IMR-90 (cell line): Measurements from ENCODE around the gene KCNQ1. TPM values are rescaled to one million over a fixed set of nuclear protein-coding genes. Genes with fewer than 3 reads are reported as not detected.
"Not testable (repeated sequence)": the region's sequence is repeated elsewhere in the genome, so short reads cannot be mapped to it uniquely, and the experiment has no call there.

Experiments used
- ATAC-seq: fragments of 200-7000 bp; cut with Tn5 transposase; 2 replicates; pipeline ENCODE4 v1.9.1; 2020; ENCODE audit warnings: low read depth, mild to moderate bottlenecking, moderate library complexity
- BruUV-seq: library from RNA; stranded (reverse); fragments of 400-500 nt; replicated peaks from 2 replicates; lab custom pipeline; 2021; lab: Mats Ljungman, UMichigan
- CTCF ChIA-PET: fragments of 300-600 bp; formaldehyde crosslinking; extraction: SDS; loops from one replicate; lab custom pipeline; 2021; ENCODE audit warnings: antibody characterized with exemption; lab: Yijun Ruan, JAX
- POLR2A ChIA-PET: fragments of 300-600 bp; sonication (Branson Sonifier 250); formaldehyde crosslinking; loops from one replicate; lab custom pipeline; 2022; ENCODE audit warnings: antibody characterized with exemption; ENCODE audit not compliant: unreplicated experiment; lab: Charles Lee
- DNase-seq: peaks from one replicate; pipeline ENCODE4 v3.0.0; 2013
- H2AFZ ChIP-seq: replicated peaks from 2 replicates; pipeline ENCODE3; 2013; ENCODE audit warnings: low read length, mild to moderate bottlenecking; ENCODE audit not compliant: poor library complexity
- H2AK5ac ChIP-seq: 2 replicates; pipeline ENCODE4 v1.6.1; 2013; ENCODE audit warnings: low read depth, low read length, inconsistent platforms
- H2AK9ac ChIP-seq: replicated peaks from 2 replicates; pipeline ENCODE3; 2013; ENCODE audit warnings: mild to moderate bottlenecking, low read depth, low read length, moderate library complexity; ENCODE audit not compliant: poor library complexity
- H2BK120ac ChIP-seq: 2 replicates; pipeline ENCODE4 v1.6.1; 2013; ENCODE audit warnings: low read depth, low read length, inconsistent platforms
- H2BK15ac ChIP-seq: 3 replicates; pipeline ENCODE4 v1.6.1; 2013; ENCODE audit warnings: low read depth, low read length, inconsistent platforms
- H2BK20ac ChIP-seq: 2 replicates; pipeline ENCODE4 v1.6.1; 2013; ENCODE audit warnings: low read depth, mild to moderate bottlenecking, inconsistent platforms, low read length, moderate library complexity
- H2BK5ac ChIP-seq: 2 replicates; pipeline ENCODE4 v1.6.1; 2013; ENCODE audit warnings: mild to moderate bottlenecking, low read depth, low read length, inconsistent platforms; ENCODE audit not compliant: poor library complexity, severe bottlenecking
- H3K14ac ChIP-seq: replicated peaks from 2 replicates; pipeline ENCODE4 v1.6.1; 2013; ENCODE audit warnings: low read depth, low read length, inconsistent platforms
- H3K18ac ChIP-seq: 2 replicates; pipeline ENCODE4 v1.6.1; 2013; ENCODE audit warnings: low read depth, low read length, control low read depth
- H3K23ac ChIP-seq: 2 replicates; pipeline ENCODE4 v1.6.1; 2013; ENCODE audit warnings: low read depth, low read length, inconsistent platforms
- H3K27ac ChIP-seq: 2 replicates; pipeline ENCODE4 v1.5.1; 2013; ENCODE audit warnings: mild to moderate bottlenecking, control low read depth, low read length; ENCODE audit not compliant: insufficient read depth
- H3K27me3 ChIP-seq: 2 replicates; pipeline ENCODE4 v1.6.1; 2013; ENCODE audit warnings: low read length; ENCODE audit not compliant: control insufficient read depth, insufficient read depth
- H3K36me3 ChIP-seq: 2 replicates; pipeline ENCODE4 v1.6.1; 2013; ENCODE audit warnings: low read length, mixed read lengths; ENCODE audit not compliant: control insufficient read depth, insufficient read depth
- H3K4ac ChIP-seq: 2 replicates; pipeline ENCODE4 v1.6.1; 2013; ENCODE audit warnings: low read depth, low read length, inconsistent platforms
- H3K4me1 ChIP-seq: 2 replicates; pipeline ENCODE4 v1.6.1; 2013; ENCODE audit warnings: low read length, mixed read lengths; ENCODE audit not compliant: control insufficient read depth, insufficient read depth
- H3K4me2 ChIP-seq: 2 replicates; pipeline ENCODE4 v1.6.1; 2013; ENCODE audit warnings: low read depth, mild to moderate bottlenecking, control low read depth, low read length, moderate library complexity
- H3K4me3 ChIP-seq: 2 replicates; pipeline ENCODE4 v1.5.1; 2013; ENCODE audit warnings: low read depth, mild to moderate bottlenecking, control low read depth, low read length, moderate library complexity; ENCODE audit not compliant: insufficient read depth
- H3K56ac ChIP-seq: 2 replicates; pipeline ENCODE4 v1.6.1; 2013; ENCODE audit warnings: low read length, inconsistent platforms; ENCODE audit not compliant: insufficient read depth; ENCODE audit errors: extremely low read depth
- H3K79me1 ChIP-seq, 2 experiments: 2 replicates each; pipeline ENCODE4 v1.6.1; 2013; ENCODE audit warnings: low read length in 2 of 2, inconsistent platforms in 1 of 2, low read depth in 1 of 2
- H3K9ac ChIP-seq: 2 replicates; pipeline ENCODE4 v1.6.1; 2013; ENCODE audit warnings: low read depth, low read length, control low read depth
- H3K9me1 ChIP-seq: 2 replicates; pipeline ENCODE4 v1.6.1; 2013; ENCODE audit warnings: low read length, inconsistent platforms; ENCODE audit not compliant: insufficient read depth
- H3K9me3 ChIP-seq: 2 replicates; pipeline ENCODE4 v1.6.1; 2013; ENCODE audit warnings: low read length; ENCODE audit not compliant: control insufficient read depth, insufficient read depth
- H4K20me1 ChIP-seq: 2 replicates; pipeline ENCODE4 v1.6.1; 2013; ENCODE audit warnings: low read length, inconsistent platforms; ENCODE audit not compliant: insufficient read depth
- H4K5ac ChIP-seq: 2 replicates; pipeline ENCODE4 v1.6.1; 2013; ENCODE audit warnings: mild to moderate bottlenecking, low read depth, low read length, control low read depth
- H4K8ac ChIP-seq, 2 experiments: 2 replicates each; pipeline ENCODE4 v1.6.1; 2013; ENCODE audit warnings: low read depth in 2 of 2, low read length in 2 of 2, control low read depth in 1 of 2, inconsistent platforms in 1 of 2
- H4K91ac ChIP-seq: 2 replicates; pipeline ENCODE4 v1.6.1; 2013; ENCODE audit warnings: low read depth, low read length, inconsistent platforms; ENCODE audit not compliant: insufficient read depth
- CEBPB ChIP-seq: IDR thresholded peaks from 2 replicates; pipeline ENCODE4 v1.6.1; 2012; ENCODE audit warnings: low read depth, low read length, improper control_type of control experiment
- RCOR1 ChIP-seq: IDR thresholded peaks from 2 replicates; pipeline ENCODE4 v1.6.1; 2012; ENCODE audit warnings: mild to moderate bottlenecking, low read length, improper control_type of control experiment; ENCODE audit not compliant: insufficient replicate concordance
- SMC3 ChIP-seq: fragments of 150-350 bp; IDR thresholded peaks from 2 replicates; pipeline ENCODE4 v1.6.1; 2016; ENCODE audit warnings: low read depth, mild to moderate bottlenecking, antibody characterized with exemption, low read length, moderate library complexity
- WGBS, 2 experiments: methylation state at CpG; one replicate each; pipeline versions ENCODE4 v1.1.5 to v1.1.7; 2013; ENCODE audit warnings: missing lambda C conversion rate in 2 of 2; ENCODE audit not compliant: insufficient read length in 1 of 2; ENCODE audit errors: extremely low coverage in 2 of 2; 5-methylcytosine and 5-hydroxymethylcytosine counted together
- dilution Hi-C: fragments of 300-500 bp; cut with HindIII; formaldehyde crosslinking; loops from one replicate; pipeline ENCODE4 v1.14.3; 2018; ENCODE audit warnings: low sequenced_read_pairs; ENCODE audit not compliant: unreplicated experiment
- in situ Hi-C: fragments of 300-500 bp; cut with MboI; formaldehyde crosslinking; loops from 3 replicates; pipeline ENCODE4 v1.14.3; 2019; ENCODE audit warnings: low sequenced_read_pairs, inconsistent platforms, mixed read lengths
- intact Hi-C: fragments of 100-400 bp; cut with micrococcal nuclease; formaldehyde crosslinking; loops from 2 replicates; pipeline ENCODE4 v1.10.0; 2022
- polyA plus RNA-seq, 3 experiments: library from polyadenylated mRNA; depleted of rRNA; stranded (reverse); fragments of >200 nt; gene quantifications; 2 replicates each; pipeline ENCODE4 v1.2.3, GENCODE V29; 2012; ENCODE audit warnings: low replicate concordance in 1 of 3
- total RNA-seq: library from RNA; depleted of rRNA; stranded (reverse); fragments of >200 nt; gene quantifications from 2 replicates; pipeline ENCODE4 v1.2.3, GENCODE V29; 2012
- TF ChIP-seq, protein P1 (sequence below): fragments of 150-350 bp; IDR thresholded peaks from 2 replicates; pipeline ENCODE4 v1.6.1; 2016; ENCODE audit warnings: low read depth, mild to moderate bottlenecking, low read length, moderate library complexity, borderline replicate concordance

KCNQ1 gene
- total and polyA plus RNA-seq, 2 of the 4 experiments (the other 2 are of a cell fraction), result 0.07 TPM; not detected in 1

DNA sequence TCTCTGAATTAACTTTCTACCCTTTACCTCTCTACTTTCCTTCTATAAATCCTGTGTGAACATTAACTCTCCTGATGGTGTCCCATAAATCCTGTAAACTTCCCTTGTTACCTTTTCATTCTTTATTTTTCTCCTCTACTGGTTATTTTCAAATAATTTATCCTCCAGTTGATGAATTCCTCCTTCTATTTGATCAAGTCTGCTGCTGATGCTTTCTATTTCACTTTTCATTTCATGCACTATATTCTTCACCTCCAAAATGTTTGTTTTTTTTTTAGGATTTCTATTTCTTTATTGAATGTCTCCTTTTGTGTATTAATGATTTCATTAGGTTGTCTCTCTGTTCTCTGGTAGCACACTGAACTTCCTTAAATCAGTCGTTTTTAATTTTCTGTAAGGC lies 186.4 kb downstream of the KCNQ1 start:
- Histone ChIP-seq H2AK9ac (no peak overlapping the region), H2BK5ac (no peak overlapping the region), H2BK120ac (no peak overlapping the region), H4K91ac (no peak overlapping the region), H3K56ac (no peak overlapping the region), H3K9me1 (no peaks in the 10 kb centered on the region), H3K23ac (no peak overlapping the region), H3K36me3 (no peaks in the 10 kb centered on the region), H3K9ac (no peak overlapping the region), H3K4me3 (no peak overlapping the region), H3K18ac (no peak overlapping the region), H4K8ac (no peak overlapping the region), H2AFZ (no peak overlapping the region), H3K27me3 (no peaks in the 10 kb centered on the region; the same call in 1 of the 2 replicates), H4K20me1 (no peaks in the 10 kb centered on the region), H3K27ac (no peak overlapping the region), H2BK15ac (no peak overlapping the region), H3K4me1 (no peaks in the 10 kb centered on the region), H4K5ac (no peak overlapping the region), H3K14ac (no peak overlapping the region), H2BK20ac (no peak overlapping the region), H3K9me3 (peaks cover 30% of the 10 kb centered on the region), H2AK5ac (no peak overlapping the region), H3K4ac (no peak overlapping the region), H3K4me2 (no peak overlapping the region), H3K79me1 (no peaks in the 10 kb centered on the region)
- POLR2A ChIA-PET, result no interaction called here
- BruUV-seq, result no TSS peak
- CTCF ChIA-PET, result no interaction called here
- intact Hi-C loops (no loop called here), dilution Hi-C loops (no loop called here), in situ Hi-C loops (no loop called here)
- TF ChIP-seq CEBPB (no peak), RCOR1 (no peak), SMC3 (no peak)
- TF ChIP-seq, protein P1, sequence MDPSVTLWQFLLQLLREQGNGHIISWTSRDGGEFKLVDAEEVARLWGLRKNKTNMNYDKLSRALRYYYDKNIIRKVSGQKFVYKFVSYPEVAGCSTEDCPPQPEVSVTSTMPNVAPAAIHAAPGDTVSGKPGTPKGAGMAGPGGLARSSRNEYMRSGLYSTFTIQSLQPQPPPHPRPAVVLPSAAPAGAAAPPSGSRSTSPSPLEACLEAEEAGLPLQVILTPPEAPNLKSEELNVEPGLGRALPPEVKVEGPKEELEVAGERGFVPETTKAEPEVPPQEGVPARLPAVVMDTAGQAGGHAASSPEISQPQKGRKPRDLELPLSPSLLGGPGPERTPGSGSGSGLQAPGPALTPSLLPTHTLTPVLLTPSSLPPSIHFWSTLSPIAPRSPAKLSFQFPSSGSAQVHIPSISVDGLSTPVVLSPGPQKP, result no peak
- no CpG with 5 or more reads among the region's 1 CpG for WGBS, 2 experiments
- ATAC-seq (no peak), DNase-seq (no peak)

DNA sequence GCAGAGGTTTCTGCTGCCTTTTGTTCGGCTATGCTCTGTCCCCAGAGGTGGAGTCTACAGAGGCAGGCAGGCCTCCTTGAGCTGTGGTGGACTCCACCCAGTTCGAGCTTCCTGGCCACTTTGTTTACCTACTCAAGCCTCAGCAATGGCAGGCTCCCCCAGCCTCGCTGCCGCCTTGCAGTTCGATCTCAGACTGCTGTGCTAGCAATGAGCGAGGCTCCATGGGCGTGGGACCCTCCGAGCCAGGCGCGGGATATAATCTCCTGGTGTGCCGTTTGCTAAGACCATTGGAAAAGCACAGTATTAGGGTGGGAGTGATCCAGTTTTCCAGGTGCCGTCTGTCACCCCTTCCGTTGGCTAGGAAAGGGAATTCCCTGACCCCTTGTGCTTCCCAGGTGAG lies 195.0 kb downstream of the KCNQ1 start:
- H3K9ac ChIP-seq, H3K23ac ChIP-seq, H3K4me1 ChIP-seq, H3K9me1 ChIP-seq, H2BK120ac ChIP-seq, H3K4me3 ChIP-seq, H4K91ac ChIP-seq, H2BK5ac ChIP-seq, H3K27me3 ChIP-seq, POLR2A ChIA-PET, H3K18ac ChIP-seq, CTCF ChIA-PET, H4K8ac ChIP-seq, H3K56ac ChIP-seq, H2BK20ac ChIP-seq, intact Hi-C loops, H4K5ac ChIP-seq, H2AK9ac ChIP-seq, H3K14ac ChIP-seq, H3K79me1 ChIP-seq, H2BK15ac ChIP-seq, H3K27ac ChIP-seq, H3K36me3 ChIP-seq, in situ Hi-C loops, H3K4me2 ChIP-seq, H4K20me1 ChIP-seq, H2AFZ ChIP-seq, BruUV-seq, ATAC-seq, DNase-seq, H3K4ac ChIP-seq, dilution Hi-C loops, H2AK5ac ChIP-seq: not testable (repeated sequence)
- WGBS, 2 experiments, result no CpG with 5 or more reads among the region's 13 CpGs
- peaks cover 29% of the 10 kb centered on the region for H3K9me3 ChIP-seq
